ENCODE data around the gene MYO7A.

MYO7A gene

DNA sequence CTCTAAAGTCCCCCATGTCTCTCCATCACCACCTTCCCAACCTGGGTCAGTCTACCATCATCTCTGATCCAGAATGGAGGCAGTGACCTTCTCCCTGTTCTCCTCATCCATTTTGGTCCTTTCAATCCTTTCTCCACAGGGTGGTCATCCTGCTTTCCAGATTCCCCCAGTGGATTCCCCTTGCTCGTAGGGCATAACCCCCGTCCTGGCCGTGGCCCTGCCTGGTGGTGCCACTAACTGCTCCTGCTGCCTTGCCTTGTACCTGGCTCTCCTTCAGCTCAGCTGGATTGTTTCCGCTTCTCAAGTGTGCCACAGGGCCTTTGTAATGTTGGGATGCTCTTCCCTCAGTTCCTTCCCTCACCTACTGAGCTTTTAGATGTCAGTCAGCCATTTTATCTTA is 81.6 kb downstream of the MYO7A start:
- no peak for DNase-seq (ENCODE audit: low read depth)
- TF ChIP-seq, protein P1, sequence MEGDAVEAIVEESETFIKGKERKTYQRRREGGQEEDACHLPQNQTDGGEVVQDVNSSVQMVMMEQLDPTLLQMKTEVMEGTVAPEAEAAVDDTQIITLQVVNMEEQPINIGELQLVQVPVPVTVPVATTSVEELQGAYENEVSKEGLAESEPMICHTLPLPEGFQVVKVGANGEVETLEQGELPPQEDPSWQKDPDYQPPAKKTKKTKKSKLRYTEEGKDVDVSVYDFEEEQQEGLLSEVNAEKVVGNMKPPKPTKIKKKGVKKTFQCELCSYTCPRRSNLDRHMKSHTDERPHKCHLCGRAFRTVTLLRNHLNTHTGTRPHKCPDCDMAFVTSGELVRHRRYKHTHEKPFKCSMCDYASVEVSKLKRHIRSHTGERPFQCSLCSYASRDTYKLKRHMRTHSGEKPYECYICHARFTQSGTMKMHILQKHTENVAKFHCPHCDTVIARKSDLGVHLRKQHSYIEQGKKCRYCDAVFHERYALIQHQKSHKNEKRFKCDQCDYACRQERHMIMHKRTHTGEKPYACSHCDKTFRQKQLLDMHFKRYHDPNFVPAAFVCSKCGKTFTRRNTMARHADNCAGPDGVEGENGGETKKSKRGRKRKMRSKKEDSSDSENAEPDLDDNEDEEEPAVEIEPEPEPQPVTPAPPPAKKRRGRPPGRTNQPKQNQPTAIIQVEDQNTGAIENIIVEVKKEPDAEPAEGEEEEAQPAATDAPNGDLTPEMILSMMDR (conservative IDR thresholded peaks at IDR 0.05; ENCODE audit: low read depth, low read length): no peak
- no peak overlapping the region for H3K4me3 ChIP-seq (ENCODE audit: low read depth, low read length)

DNA sequence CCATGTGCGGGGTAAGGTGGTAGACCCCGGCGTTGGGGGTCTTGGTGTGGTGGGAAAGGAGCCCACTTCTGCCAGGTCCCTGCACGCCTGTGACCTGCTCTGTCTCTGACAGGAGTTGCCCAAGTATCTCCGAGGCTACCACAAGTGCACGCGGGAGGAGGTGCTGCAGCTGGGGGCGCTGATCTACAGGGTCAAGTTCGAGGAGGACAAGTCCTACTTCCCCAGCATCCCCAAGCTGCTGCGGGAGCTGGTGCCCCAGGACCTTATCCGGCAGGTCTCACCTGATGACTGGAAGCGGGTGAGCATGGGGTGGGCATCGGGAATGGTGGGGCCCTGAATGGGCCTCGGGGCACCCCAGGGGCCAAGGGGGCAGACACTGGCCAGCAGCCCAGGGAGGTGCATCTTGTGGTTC is 83.0 kb downstream of the MYO7A start:
- no peak for DNase-seq (ENCODE audit: low read depth)
- H3K4me3 ChIP-seq (ENCODE audit: low read depth, low read length): no peak overlapping the region
- TF ChIP-seq, protein P1 (conservative IDR thresholded peaks at IDR 0.05; ENCODE audit: low read depth, low read length): no peak

DNA sequence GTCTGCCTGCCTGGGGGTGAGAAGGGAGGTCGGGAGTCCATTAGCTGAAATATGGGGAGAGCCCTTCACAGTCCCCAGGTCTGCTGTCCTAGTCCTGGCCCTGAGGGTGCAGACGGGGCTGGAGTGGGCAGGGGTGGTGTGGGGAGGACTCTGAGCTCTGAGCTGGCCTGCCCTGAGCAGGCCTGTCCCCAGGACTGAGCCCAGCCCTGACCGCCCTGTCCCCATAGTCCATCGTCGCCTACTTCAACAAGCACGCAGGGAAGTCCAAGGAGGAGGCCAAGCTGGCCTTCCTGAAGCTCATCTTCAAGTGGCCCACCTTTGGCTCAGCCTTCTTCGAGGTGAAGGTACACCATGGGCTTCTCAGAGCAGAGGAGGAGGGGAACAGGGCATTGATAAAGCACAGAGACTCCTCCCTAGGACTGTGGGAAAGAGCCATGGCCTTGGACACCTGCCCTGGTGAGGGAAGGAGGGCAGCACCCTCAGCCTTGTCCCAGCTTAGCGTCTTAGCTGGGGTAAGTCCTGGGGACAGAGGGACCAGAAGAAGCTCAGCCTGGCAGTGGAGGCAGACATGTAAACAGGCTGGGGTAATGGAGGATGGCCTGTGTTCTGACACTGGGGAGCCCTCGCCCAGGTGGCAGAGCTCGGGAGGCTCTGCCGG is 83.7 kb downstream of the MYO7A start:
- TF ChIP-seq, protein P1 (conservative IDR thresholded peaks at IDR 0.05; ENCODE audit: low read depth, low read length): no peak
- no peak for DNase-seq (ENCODE audit: low read depth)
- H3K4me3 ChIP-seq (ENCODE audit: low read depth, low read length): no peak overlapping the region

DNA sequence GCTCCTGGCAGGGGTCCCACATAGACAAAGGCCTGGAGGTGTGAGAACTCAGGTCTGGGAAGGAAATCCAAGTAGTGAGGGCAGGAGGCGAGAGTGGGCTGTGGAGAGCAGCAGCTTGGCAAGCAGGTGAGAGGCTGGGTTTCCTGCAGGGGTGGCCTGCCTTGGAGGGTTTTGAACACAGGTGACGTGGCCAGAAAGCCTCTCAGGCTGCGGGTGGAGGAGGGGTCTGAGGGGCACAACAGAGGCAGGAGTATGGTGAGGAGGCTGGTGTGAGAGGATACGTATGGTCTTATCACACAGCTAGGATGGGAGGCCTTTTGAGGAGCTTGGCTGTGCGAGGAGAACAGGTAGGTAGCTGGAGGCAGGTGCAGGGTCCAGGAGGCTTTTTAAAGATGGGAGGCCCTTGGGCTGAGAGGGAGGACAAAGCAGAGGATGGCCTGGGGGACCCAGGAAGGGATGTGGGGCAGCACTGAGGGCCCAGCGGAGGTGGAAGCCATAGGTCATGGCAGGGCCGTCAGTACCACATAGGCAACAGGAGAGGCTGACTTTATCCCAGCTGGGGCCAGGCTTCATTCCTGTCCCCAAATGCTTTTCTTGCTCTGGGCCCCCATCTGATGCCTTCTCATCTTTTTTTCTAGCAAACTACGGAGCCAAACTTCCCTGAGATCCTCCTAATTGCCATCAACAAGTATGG is 84.4 kb downstream of the MYO7A start:
- no peak overlapping the region for H3K4me3 ChIP-seq (ENCODE audit: low read depth, low read length)
- DNase-seq (ENCODE audit: low read depth): no peak
- TF ChIP-seq, protein P1 (conservative IDR thresholded peaks at IDR 0.05; ENCODE audit: low read depth, low read length): no peak

DNA sequence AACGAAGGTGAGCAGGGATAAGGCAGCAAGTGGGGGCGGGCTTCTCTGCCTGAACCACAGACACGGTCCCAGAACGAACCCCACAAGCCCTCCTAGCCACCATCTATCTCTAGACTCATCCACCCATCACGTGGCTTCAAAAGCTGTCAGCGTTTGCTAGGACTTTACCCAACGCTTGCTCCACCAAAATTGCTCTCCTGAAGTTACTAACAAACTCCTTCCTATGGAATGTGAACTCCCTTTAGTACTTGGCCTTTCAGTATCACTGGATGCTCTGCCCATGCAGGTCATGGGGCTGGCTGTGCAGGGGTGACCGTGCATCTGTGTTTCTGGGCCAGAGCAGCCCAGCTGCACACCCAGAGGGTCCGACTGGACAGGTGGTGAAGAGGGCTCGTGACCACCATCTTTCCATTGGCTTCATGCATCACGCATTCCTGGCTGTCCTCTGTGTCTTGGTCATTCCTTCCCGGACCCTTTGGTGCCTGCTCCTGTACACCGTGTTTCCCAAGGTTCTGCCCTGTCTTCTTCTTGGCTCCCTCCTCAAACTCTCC is 85.1 kb downstream of the MYO7A start:
- DNase-seq (ENCODE audit: low read depth): no peak
- no peak overlapping the region for H3K4me3 ChIP-seq (ENCODE audit: low read depth, low read length)
- TF ChIP-seq, protein P1 (conservative IDR thresholded peaks at IDR 0.05; ENCODE audit: low read depth, low read length): no peak

DNA sequence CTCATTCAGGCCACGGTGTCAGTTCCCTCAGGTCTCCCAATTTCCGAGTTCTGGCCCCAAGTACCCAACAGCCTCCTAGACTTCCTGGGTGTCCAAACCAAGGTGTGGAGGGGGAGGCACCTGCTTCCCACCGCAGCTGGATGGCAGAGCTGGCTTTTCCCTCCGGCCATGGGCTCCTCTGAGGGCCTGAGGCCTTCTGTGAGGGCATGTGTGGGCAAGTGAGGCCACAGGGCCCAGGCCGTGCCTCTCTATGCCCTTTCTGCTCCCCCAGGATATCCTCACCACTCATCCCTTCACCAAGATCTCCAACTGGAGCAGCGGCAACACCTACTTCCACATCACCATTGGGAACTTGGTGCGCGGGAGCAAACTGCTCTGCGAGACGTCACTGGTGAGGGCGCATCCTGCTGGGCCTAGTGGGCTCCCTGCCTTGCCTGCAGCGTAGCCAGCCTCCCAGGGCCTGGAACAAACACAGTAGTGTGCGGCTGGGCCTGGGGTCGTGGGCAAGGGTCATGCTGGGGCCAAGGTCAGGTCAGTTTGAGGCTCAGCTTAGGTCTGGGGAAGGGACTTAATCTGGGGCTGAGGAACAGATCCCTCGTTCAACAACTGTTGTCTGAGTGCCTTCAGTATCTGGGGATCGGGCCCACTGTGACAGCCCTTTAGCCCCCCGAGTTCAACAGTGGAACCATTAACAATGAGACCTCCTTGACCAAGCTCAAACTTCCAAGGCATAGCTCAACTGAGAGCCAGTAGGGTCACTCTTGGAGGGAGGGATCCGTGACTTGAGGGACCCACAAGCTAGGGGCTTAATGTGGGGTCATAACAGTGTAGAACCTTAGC is 85.8 kb downstream of the MYO7A start:
- no peak overlapping the region for H3K4me3 ChIP-seq (ENCODE audit: low read depth, low read length)
- DNase-seq (ENCODE audit: low read depth): no peak
- TF ChIP-seq, protein P1 (conservative IDR thresholded peaks at IDR 0.05; ENCODE audit: low read depth, low read length): no peak

Data from choroid plexus epithelial cell (primary cell).